NCI-H345 (cell line): ENCODE results near the gene SPOCK3.
A peak's percentile ranks its signal among the peaks of the same experiment; 100 is the strongest.
"Not testable (repeated sequence)": the region's sequence is repeated elsewhere in the genome, so short reads cannot be mapped to it uniquely, and the experiment has no call there.

Source experiments
- DNase-seq: peaks from one replicate; lab custom pipeline; 2025; lab: John Stamatoyannopoulos, UW

SPOCK3 gene

DNA sequence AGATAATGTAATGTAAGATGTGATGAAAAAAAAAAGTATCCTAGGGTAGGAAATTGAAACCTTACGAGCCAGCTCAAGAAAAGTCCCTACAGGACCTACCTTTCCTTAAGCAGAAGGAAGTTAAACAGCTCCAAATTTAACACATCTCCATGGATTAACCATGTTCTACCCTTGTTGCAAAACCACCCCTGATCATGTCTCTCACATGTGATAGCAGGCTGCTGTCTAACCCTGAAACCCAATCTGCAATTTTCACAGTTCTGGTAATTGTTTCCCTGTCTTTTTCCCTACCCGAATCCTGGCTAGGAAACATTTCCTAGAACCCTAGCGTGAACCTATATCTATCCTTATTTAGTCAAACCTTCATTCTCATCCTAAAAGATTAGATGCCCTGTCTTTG, 198.9 kb downstream of the SPOCK3 start:
- no peak for DNase-seq

DNA sequence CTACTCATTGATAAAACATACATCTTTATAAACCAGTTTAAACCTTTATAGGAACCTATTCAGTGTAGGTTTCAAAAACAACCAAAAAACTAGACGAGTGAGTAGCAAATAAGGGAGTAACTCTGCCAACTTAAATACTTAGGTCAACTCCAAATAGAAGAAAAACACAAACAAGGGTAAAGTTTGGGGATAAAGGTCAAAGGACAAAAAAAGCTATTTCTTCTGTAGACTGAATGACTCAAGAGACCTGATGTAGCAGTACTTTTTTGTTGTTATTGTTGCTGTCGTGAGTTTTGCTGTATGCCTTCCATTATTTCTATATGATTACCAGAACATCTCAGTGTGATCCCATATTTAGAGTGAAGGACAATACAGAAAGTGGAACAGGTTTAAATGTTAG, 199.3 kb downstream of the SPOCK3 start:
- DNase-seq, result no peak

DNA sequence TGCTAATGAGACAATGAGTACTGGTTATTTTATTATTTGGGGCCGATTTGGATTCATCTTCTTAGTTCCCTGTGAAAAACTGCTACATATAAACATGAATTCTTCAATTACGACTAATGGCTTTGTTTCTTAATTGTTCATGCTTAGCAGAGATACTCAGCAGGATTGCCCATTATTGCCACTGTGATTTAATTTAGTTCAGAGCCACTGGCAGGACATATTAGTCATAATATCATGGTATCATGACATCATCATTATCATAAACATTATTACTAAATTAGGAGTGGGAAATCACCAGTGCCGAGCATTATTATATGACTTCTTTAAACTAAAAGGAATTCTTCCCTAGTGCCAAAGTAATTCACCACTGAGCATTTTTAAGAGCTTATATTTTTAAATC, 201.4 kb downstream of the SPOCK3 start:
- DNase-seq, result no peak

DNA sequence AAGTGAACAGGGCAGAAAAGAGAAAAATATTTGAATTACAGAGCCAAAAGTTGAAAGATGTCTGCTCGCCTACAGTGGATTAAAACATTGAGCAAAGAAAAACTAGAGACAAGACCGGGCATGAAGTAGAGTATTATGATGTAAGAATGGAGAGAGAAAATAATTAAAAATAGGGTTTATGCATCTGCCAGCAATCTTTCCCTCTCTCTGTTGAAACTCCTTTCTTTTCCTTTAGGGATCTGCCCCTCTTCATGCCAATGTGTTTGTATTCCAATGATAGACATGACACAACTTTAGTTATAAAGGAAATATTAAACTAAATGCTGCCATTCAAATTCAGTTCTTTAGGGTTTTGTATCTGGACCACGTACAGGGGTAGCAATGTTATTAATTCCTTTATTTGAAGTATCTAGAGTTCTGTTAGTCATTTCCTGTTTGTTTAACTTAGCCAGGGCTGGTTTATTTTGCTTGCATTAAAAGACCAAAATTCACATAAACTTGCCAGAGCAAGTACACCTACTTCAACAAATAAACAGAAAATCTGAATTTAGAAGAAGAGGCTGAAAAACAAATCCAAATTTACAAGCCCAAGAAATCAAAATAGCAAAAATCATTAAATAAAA, 202.6 kb downstream of the SPOCK3 start:
- no peak for DNase-seq

DNA sequence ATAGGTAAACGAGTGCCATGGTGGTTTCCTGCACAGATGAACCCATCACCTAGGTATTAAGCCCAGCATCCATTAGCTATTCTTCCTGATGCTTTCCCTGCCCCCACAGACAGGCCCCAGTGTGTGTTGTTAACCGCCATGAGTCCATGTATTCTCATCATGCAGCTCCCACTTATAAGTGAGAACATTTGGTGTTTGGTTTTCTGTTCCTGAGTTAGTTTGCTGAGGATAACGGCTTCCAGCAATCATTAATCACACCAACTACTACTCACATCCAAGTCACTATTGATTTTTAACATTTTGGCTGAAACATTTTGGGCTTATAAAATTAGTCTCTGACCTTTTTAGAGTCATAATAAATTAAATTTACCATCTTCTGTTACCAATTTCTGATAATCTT, 205.3 kb downstream of the SPOCK3 start:
- DNase-seq, result no peak

DNA sequence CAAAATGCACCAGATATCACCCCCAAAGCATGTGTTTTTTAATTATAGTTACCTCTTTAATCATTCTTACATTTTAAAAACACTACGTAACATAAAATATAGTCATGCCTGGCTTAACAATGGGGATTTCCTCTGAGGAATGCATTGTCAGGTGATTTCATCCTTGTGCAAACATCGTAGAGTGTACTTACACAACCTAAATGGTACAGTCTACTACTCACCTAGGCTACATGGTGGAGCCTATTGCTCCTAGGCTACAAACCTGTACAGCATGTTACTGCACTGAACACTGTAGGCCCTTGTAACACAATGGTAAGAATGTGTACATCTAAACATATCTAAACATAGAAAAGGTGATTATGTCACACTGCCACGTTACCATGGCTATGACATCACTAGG, 208.6 kb downstream of the SPOCK3 start:
- peak; percentile 15 for DNase-seq

DNA sequence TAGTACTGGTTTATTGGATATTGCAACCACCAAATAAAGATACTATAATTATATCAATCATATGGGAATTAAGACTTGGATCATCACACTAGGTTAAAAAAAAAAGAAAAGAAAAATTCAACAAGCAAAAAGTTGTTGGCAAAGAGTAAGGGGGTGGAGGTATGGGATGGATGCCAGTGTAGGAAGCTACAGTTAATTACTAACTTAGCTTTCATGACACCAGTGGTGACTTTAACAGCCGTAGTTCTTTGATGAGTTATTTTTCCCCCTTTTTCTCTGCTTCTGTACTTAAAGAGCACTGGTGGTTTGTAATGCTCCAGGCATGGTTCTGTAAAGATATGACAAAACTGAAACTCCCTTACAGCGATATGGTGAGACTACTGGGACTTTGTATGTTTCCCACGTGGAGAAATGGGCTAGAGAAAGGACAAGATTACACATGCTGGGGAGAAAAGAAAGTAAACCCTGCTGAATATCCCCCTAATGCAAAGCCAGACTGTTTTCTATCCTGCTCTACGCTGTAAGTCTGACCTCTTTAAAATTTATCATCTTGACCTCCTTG, 210.8 kb downstream of the SPOCK3 start:
- no peak for DNase-seq

DNA sequence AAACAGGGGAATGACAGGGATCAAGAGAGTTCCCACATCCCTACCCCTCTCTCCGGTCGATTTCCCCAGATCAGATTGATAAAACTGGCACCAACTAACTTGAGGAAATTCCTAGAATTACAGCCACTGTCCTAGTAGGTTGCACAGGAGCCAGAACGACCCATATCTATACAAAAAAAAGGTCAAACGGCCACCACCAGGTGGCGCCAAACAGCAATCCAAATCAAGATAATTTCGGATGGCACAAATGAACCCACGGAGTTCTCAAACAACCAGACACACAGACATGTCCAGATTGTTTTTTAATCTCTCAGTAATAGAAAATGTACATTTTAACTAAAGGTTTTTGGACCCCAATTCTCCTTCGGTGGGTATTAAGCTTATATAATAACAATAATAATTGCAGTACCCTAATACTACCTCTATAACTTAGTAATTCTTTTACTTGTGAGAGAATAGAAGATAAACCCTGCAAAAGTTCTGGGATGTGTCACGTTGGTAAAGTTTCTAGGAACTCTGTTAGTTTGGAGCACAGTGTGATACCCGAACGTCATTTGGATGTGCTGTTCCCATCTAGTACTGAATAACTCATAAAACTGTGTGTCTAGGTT, 212.6 kb downstream of the SPOCK3 start:
- DNase-seq, result peak; percentile 48

DNA sequence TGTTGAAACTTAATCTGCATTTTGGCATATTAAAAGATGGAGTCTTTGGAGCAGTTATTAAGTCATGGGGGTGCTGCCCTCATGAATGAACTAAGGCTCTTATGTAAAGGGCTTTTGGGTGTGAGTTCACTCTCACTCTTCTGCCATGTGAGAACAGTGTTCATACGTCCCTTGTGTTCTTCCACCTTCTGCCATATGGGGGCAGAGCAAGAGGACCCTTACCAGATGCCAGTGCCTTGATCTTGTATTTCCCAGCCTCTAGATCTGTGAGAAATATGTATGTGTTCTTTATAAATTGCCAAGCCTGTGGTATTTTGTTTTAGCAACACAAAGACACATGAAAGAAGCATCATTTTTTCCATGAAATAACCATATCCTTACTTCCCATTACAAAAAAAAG, 213.9 kb downstream of the SPOCK3 start:
- no peak for DNase-seq

DNA sequence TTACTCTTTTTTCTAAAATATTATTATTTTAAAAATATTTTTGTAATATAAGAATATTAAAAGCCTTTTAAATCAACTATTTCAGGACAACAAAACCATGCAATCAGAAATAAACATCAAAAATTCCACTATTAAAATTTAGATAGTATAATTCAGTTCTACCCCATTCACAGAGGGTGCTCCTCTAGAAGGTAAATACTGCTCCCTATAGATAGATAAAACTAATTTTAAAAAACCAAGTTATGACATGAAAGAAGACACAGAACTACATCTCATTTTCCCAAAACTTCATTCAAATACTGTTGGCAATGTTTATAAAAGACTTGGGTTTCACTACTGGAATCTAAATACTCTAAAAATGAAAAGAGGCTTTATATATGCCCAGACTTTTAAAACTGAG, 219.3 kb downstream of the SPOCK3 start:
- DNase-seq, result no peak

DNA sequence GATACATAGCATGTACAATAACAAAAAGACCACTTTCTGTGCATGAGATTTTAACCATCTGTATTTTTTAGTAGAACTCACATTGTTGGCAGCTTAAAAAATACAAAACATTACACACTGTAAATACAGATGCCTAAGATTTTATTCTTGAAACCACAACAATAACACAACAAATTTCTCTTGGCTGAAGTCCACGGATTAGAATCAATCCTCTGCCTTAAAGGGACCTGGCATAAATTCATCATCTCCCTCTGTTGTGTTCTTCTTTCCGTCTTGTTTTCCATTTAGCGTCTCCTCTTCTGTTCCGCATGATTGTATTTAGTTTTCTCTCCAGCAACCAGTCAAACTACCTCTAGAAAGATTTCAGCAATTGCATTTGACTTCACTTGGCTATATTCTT, 231.0 kb downstream of the SPOCK3 start:
- DNase-seq, result no peak

DNA sequence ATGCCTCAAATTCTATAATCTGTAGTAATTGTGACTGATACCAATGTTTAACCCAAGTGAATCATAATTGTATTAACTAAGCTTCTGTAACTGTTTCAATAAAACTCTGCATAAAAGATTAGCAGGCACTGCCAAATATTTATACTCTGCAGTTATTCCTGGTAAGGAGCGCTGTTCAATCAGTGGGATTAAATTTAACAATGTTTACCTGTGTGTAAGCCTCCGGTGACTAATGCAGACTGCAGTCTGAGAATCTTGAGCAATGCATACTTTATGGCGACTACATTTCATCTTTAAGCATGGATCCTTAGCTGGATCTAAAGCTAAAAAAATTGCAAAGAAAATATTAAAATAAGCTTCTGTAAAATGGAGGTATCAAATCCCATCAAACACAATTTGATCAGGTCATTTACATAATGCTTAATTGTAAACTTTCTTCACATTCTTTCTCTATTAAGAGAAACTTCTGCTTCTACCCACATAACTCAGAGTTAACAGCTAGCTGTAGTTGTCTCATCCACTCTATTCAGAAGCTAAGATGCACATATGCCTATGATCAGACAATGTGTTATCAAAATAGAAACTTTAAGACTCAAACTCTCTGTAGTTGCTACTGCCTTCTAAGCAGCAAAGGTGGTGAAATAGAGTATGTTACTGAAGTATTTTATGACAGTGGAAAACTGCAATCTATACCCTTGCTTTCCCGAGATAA, 234.0 kb downstream of the SPOCK3 start:
- no peak for DNase-seq

DNA sequence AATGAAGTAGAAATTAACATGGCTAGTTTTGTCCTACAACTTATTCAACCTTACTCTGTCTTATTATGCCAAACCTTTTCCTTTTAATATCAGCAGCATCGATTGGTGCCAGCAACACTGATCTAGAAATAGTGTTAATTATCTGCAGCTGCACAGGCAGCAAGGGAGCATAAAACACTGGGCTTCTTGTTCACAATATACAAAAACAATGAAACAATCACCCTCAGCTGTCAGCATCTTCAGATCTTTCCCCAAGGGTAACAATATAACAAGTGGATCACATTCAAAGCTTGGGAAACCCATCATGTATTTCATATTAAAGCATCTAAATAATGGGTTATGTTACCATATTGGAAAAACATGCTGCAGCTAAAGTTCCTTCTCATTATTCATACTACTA, 238.1 kb downstream of the SPOCK3 start:
- DNase-seq, result no peak

DNA sequence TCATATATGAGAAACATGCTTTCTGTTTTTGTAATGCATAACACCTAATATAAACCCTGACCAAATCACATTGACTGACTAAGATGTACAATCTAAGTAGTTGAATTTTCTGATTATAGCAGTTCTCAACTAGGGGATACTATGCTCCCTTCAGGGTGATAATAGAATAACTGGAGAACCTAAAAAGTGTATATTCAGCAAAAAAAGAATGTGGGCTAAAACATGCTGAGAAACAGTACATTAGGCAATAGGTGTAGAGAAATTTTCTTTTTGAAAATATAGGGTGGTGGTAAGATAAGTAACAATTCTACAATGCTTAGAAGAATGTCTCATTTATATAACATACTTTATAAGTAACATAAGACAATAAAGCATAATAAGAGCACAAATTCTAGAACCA, 239.6 kb downstream of the SPOCK3 start:
- DNase-seq, result no peak

DNA sequence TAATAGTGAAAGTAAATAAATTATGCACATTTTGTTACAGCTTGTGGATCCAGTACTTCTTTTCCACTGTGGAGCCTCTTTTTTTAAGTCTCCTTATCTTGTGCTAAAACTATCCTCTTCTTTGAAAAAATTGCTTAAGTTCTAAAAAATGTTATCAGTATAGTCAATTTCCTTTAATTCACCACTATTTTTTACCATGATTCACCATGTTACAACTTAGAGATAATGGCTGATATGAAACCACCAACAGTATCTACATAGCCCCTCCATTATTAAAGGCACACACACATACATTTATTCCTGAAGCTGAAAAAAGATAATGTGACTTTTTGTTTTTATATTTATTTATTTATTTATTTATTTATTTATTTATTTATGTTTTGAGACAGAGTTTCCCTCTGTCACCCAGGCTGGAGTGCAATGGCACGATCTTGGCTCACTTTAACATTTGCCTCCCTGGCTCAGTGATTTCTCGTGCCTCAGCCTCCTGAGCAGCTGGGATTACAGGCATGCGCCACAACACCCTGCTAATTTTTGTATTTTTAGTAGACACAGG, 243.2 kb downstream of the SPOCK3 start:
- no peak for DNase-seq

DNA sequence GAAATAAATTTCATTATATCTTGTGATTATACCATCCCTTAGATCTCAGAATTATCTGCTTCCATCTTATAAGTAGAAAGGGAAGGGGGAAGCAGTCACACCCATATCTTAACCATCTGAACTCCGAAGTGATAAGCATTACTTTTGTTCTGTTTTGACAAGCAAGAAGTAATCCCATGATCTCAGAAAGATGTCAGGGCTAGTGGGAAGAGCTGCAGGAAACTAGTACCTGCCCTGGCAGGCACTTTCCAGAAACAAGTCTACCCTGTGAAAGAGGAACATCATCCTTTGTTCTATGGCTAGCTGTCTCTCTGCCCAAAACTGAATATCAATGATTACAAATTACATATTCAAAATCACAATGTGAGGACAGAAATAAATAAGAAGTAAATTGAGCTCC, 244.4 kb downstream of the SPOCK3 start:
- no peak for DNase-seq

DNA sequence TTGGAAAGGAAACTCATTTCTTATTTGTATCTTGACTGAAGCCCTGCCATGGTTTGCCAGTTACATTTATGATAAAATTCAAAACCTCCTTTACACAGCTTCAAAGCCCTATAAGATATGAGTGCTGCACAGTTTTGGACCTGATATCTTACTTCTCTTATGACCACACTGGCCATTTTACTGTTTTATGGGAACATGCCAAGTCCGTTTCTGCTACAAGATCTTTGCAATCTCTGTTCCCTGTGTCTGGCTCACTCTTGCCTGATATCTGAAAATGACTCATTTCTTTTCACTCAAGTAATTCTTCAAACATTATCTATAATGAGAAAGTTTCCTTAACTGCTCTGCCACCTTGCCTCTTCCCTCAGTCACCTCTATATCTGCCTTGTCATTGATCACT, 247.3 kb downstream of the SPOCK3 start:
- no peak for DNase-seq

DNA sequence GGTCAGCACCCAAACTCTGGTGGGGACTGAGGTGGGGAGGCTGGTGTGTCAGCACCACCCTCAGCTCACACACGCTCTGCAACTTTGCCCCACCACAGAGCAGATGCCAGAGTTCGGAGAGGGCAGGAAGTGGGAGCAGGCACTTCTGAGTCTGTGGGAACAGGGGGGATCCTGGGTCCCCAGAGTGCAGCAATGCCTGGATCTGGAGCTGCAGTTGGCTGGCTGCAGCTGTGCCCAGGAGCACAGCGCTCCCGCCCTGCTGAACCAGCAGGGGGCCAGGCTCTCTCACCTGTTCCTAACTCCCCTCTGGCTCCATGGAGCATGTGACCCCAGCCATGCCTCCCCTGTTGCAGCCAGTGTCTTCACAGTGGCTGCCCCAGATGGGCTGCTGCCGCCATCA, 252.4 kb downstream of the SPOCK3 start:
- DNase-seq, result no peak

DNA sequence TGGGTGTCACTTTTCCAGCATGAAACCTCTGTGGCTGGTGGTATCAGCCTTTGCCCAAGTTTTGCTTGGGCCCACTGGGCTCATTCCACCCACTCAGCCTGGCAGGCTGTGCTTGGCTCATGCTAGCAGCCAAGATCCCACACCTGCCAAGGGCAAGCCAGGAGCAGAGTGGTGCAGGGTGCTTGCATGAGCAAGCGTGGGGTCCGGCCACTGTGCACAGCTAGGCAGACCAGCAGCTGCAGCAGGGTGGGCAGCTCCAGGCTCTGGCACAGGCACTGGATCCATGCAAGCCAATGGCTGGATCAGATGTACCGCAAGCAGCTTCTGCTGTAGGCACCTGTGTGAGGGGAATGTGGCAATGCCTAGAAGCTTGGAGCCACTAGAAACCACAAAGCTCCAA, 253.9 kb downstream of the SPOCK3 start:
- DNase-seq, result no peak

DNA sequence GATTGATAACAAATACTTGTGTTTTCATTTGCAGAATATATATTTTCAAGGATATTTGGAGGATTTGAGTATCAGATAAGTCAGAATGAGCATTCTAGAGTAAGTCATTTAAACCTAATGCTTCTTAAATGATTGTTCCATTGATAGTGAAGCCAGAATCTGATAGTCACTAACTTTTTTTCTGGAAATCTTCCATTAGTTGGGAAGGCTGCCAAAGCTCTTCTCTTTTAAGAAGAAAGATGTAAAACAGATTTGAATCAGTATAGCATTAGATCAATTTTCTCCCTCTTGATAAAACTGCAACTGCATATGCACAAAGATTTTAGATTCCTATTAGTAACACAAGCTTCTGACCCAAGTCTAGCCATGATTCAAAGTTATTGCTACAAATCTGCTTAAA, 256.7 kb downstream of the SPOCK3 start:
- DNase-seq, result no peak

DNA sequence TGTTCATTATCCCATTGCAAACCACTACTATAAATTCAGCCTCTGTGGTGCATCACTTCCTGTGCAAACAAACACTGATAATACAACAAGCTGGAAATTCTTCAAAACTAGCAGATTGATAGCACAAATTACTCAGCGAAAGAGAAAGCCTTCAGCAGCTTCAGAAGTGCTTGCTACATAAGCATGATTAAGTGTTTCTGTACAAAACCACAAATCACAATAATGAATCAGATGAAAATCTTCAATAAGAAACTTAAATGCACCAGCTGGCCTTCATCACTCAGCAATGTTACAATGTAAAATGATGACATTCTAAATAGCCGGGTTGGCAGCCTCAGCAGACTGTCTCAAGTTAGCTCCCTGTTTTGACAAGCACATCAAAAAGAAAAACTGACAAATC, 262.2 kb downstream of the SPOCK3 start:
- no peak for DNase-seq

DNA sequence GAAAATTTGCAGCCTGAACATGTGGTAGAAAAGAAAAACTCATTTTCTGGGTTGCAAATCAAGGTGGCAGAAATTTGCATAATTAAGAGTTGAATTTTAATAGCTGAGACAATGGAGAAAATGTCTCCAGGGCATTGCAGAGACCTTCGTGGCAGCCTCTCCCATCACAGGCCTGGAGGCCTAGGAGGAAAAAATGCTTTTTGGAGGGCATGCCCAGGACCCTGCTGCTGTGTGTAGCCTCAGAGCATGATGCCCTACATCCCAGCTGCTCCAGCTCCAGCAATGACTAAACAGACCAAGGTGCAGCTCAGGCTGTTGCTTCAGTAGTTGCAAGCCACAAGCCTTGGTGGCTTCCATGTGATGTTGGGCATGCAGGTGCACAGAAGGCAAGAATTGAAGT, 266.1 kb downstream of the SPOCK3 start:
- not testable (repeated sequence) for DNase-seq

DNA sequence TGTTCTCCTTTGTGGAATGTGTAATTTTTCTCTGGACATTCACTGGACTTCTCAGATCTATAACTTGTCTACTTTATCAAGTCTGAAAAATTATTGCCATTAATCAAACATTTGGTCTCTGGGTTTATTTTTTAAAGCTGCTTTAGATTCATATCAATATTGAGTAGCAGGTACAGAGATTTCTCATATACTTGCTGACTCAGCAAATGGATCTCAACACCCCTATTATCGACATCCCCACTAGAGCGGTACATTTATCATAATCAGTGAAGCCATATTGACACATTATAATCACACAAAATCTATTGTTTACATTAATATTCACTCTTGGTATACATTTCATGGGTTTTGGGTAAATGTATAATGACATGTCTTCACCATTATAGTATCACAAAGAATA, 268.7 kb downstream of the SPOCK3 start:
- DNase-seq, result no peak
